HCT116 (cell line): ENCODE results near the gene KBTBD8. TPM values are rescaled to one million over a fixed set of nuclear protein-coding genes. Genes with fewer than 3 reads are reported as not detected.

Source experiments
- ATAC-seq: fragments of 200-7000 bp; cut with Tn5 transposase; 2 replicates; pipeline ENCODE4 v1.9.1; 2020; ENCODE audit warnings: mild to moderate bottlenecking, moderate library complexity
- BruUV-seq: library from RNA; stranded (reverse); fragments of 400-500 nt; replicated peaks from 2 replicates; lab custom pipeline; 2021; lab: Mats Ljungman, UMichigan
- CTCF ChIA-PET: fragments of 300-600 bp; sonication (Branson Sonifier 250); formaldehyde crosslinking; loops from one replicate; lab custom pipeline; 2021; ENCODE audit warnings: antibody characterized with exemption; lab: Charles Lee
- POLR2A ChIA-PET: fragments of 300-600, 350-600 bp; sonication (Branson Sonifier 250); formaldehyde crosslinking; loops from one replicate; lab custom pipeline; 2021; ENCODE audit warnings: antibody characterized with exemption; lab: Charles Lee
- RAD21 ChIA-PET, 2 experiments: fragments of 300-600 bp; sonication (Branson Sonifier 250); formaldehyde crosslinking; loops; one replicate each; lab custom pipeline; 2023; ENCODE audit warnings: low total read pairs in 2 of 2; ENCODE audit not compliant: uncharacterized antibody in 2 of 2, unreplicated experiment in 2 of 2, low non-redundant PET in 1 of 2; lab: Charles Lee
- DNase-seq: peaks from one replicate; pipeline ENCODE4 v3.0.0-alpha.2; 2010; ENCODE audit warnings: low read depth, low spot score
- H2AFZ ChIP-seq: fragments of 200-600 bp; shearing (Covaris generic), sonication (generic); 2 replicates; pipeline ENCODE4 v1.6.1; 2017; ENCODE audit warnings: low read depth, mixed run types, mixed read lengths, antibody characterized with exemption, low read length; ENCODE audit not compliant: poor library complexity, severe bottlenecking
- H3K27ac ChIP-seq: 2 replicates; pipeline ENCODE4 v1.5.1; 2012; ENCODE audit warnings: low read depth, low read length
- H3K27me3 ChIP-seq: fragments of 200-600 bp; sonication (generic); 2 replicates; pipeline ENCODE4 v1.6.1; 2016; ENCODE audit warnings: mixed run types, low read length, mixed read lengths; ENCODE audit not compliant: insufficient read depth
- H3K36me3 ChIP-seq, 2 experiments: fragments of 200-500 bp in 1 of 2; fragments of 200-600 bp in 1 of 2; sonication (Bioruptor generic) in 1 of 2; sonication (generic) in 1 of 2; 2 replicates each; pipeline versions ENCODE4 v1.5.1 to v1.6.1; 2014 to 2016; ENCODE audit warnings: low read length in 2 of 2, inconsistent platforms in 1 of 2, mixed read lengths in 1 of 2, mixed run types in 1 of 2; ENCODE audit not compliant: insufficient read depth in 2 of 2, control insufficient read depth in 1 of 2
- H3K4me1 ChIP-seq, 2 experiments: fragments of 200-600 bp in 1 of 2; sonication (generic) in 1 of 2; 2 replicates each; pipeline versions ENCODE4 v1.5.1 to v1.6.1; 2012 to 2017; ENCODE audit warnings: low read length in 2 of 2, inconsistent platforms in 1 of 2, mild to moderate bottlenecking in 1 of 2, mixed read lengths in 1 of 2, mixed run types in 1 of 2, moderate library complexity in 1 of 2; ENCODE audit not compliant: insufficient read depth in 2 of 2, control insufficient read depth in 1 of 2
- H3K4me2 ChIP-seq: fragments of 200-600 bp; sonication (generic); 2 replicates; pipeline ENCODE4 v1.6.1; 2017; ENCODE audit warnings: mixed run types, low read length, mixed read lengths
- H3K4me3 ChIP-seq, 2 experiments: fragments of 200-600 bp in 1 of 2; sonication (generic) in 1 of 2; replicated peaks in 1 of 2; 2 replicates each; pipeline ENCODE4 v1.5.1; 2011 to 2016; ENCODE audit warnings: low read length in 2 of 2, control low read depth in 1 of 2, low read depth in 1 of 2, mild to moderate bottlenecking in 1 of 2, mixed read lengths in 1 of 2, mixed run types in 1 of 2
- H3K79me2 ChIP-seq: fragments of 200-600 bp; sonication (generic); 2 replicates; pipeline ENCODE4 v1.6.1; 2017; ENCODE audit warnings: mild to moderate bottlenecking, mixed run types, low read length, moderate library complexity, mixed read lengths; ENCODE audit not compliant: insufficient read depth
- H3K9ac ChIP-seq: fragments of 200-600 bp; sonication (generic); 2 replicates; pipeline ENCODE4 v1.6.1; 2016; ENCODE audit warnings: low read length, mixed read lengths
- H3K9me2 ChIP-seq: fragments of 200-600 bp; sonication (generic), shearing (Covaris generic); 2 replicates; pipeline ENCODE4 v1.6.1; 2017; ENCODE audit warnings: mixed run types, mild to moderate bottlenecking, moderate library complexity; ENCODE audit not compliant: insufficient read depth
- H3K9me3 ChIP-seq, 2 experiments: fragments of 200-500 bp in 1 of 2; fragments of 200-600 bp in 1 of 2; sonication (Bioruptor generic) in 1 of 2; sonication (generic) in 1 of 2; 2 replicates each; pipeline ENCODE4 v1.6.1; 2014 to 2017; ENCODE audit warnings: low read length in 2 of 2, mixed read lengths in 2 of 2, inconsistent platforms in 1 of 2, low read depth in 1 of 2, mild to moderate bottlenecking in 1 of 2, mixed run types in 1 of 2, moderate library complexity in 1 of 2; ENCODE audit not compliant: control insufficient read depth in 1 of 2, insufficient read depth in 1 of 2
- H4K20me1 ChIP-seq: fragments of 200-600 bp; sonication (generic), shearing (Covaris generic); 2 replicates; pipeline ENCODE4 v1.6.1; 2017; ENCODE audit warnings: mixed run types, mild to moderate bottlenecking, moderate library complexity; ENCODE audit not compliant: insufficient read depth
- CEBPB ChIP-seq: IDR thresholded peaks from 2 replicates; pipeline ENCODE4 v1.6.1; 2012; ENCODE audit warnings: low read depth
- ELF1 ChIP-seq: IDR thresholded peaks from 2 replicates; pipeline ENCODE4 v1.6.1; 2012; ENCODE audit warnings: low read depth, borderline replicate concordance
- EZH2phosphoT487 ChIP-seq: fragments of 200-600 bp; IDR thresholded peaks from 2 replicates; pipeline ENCODE4 v1.6.1; 2018; ENCODE audit warnings: antibody characterized with exemption, borderline replicate concordance
- MAX ChIP-seq: IDR thresholded peaks from 2 replicates; pipeline ENCODE4 v1.6.1; 2012
- POLR2AphosphoS5 ChIP-seq: IDR thresholded peaks from 2 replicates; pipeline ENCODE4 v1.6.1; 2011; ENCODE audit warnings: mild to moderate bottlenecking, low read depth, low read length, moderate library complexity
- SIN3A ChIP-seq: IDR thresholded peaks from 2 replicates; pipeline ENCODE4 v1.6.1; 2012; ENCODE audit warnings: low read depth
- SP1 ChIP-seq: IDR thresholded peaks from 2 replicates; pipeline ENCODE4 v1.6.1; 2012; ENCODE audit warnings: low read depth
- YY1 ChIP-seq: IDR thresholded peaks from 2 replicates; pipeline ENCODE4 v1.6.1; 2011; ENCODE audit warnings: low read length, low read depth, moderate library complexity, mild to moderate bottlenecking; ENCODE audit not compliant: insufficient replicate concordance; ENCODE audit errors: extremely low read depth
- ZBTB33 ChIP-seq: IDR thresholded peaks from 2 replicates; pipeline ENCODE4 v1.6.1; 2011; ENCODE audit warnings: mild to moderate bottlenecking, low read length, moderate library complexity; ENCODE audit not compliant: insufficient replicate concordance; ENCODE audit errors: extremely low read depth
- ZFX ChIP-seq: fragments of 450-650 bp; IDR thresholded peaks from 2 replicates; pipeline ENCODE4 v1.6.1; 2017
- ZNF274 ChIP-seq: fragments of 200-500 bp; sonication (Bioruptor generic); IDR thresholded peaks from 2 replicates; pipeline ENCODE4 v1.6.1; 2014; ENCODE audit warnings: mild to moderate bottlenecking, low read depth, low read length, inconsistent platforms
- intact Hi-C: fragments of 100-400 bp; cut with micrococcal nuclease; formaldehyde crosslinking; loops from 2 replicates; pipeline ENCODE4 v1.10.0; 2022
- total RNA-seq: library from RNA; stranded (reverse); gene quantifications from one replicate; pipeline ENCODE4 v1.2.1, GENCODE V29; 2021; ENCODE audit not compliant: unreplicated experiment

Gene KBTBD8
- total RNA-seq, 1 experiment from 2014 or later, result 1.4 TPM

- peaks cover 85% of the 10 kb centered on the region for H3K27me3 ChIP-seq
- POLR2A ChIA-PET, result no interaction called here
- no peaks in the 10 kb centered on the region for H3K36me3 ChIP-seq
- CTCF ChIA-PET, result no interaction called here
- no peak overlapping the region for H3K27ac ChIP-seq
- BruUV-seq, result no TSS peak
- H3K9ac ChIP-seq, result no peak overlapping the region
- H3K9me2 ChIP-seq, result no peaks in the 10 kb centered on the region
- no peak overlapping the region for H2AFZ ChIP-seq
- no peaks in the 10 kb centered on the region for H3K4me1 ChIP-seq
- no peak overlapping the region for H3K4me3 ChIP-seq
- intact Hi-C loops, result no loop called here
- no peaks in the 10 kb centered on the region for H4K20me1 ChIP-seq
- no peak for TF ChIP-seq MAX
- no peak for TF ChIP-seq CEBPB
- no peak for TF ChIP-seq SIN3A
- TF ChIP-seq YY1, result no peak
- no peak for TF ChIP-seq ELF1
- TF ChIP-seq POLR2AphosphoS5, result no peak
- TF ChIP-seq EZH2phosphoT487, result no peak
- no peak for TF ChIP-seq ZNF274
- TF ChIP-seq SP1, result no peak
- no peak for TF ChIP-seq ZBTB33
- no peak for TF ChIP-seq ZFX
- ATAC-seq (no peak), DNase-seq (no peak)
- RAD21 ChIA-PET, result no interaction called here
- H3K4me2 ChIP-seq, result no peak overlapping the region
- H3K9me3 ChIP-seq, result no peaks in the 10 kb centered on the region
- no peaks in the 10 kb centered on the region for H3K79me2 ChIP-seq
Observed at GRCh38 chr3:66949898-66950297, 48.2 kb upstream of the KBTBD8 start.
